ENCODE results near the gene NBEA.

GRCh38 chr13:35480346-35480745 lies 538.3 kb downstream of the NBEA start:
- TF ChIP-seq CTCF (conservative IDR thresholded peaks at IDR 0.05), result no peak
- TF ChIP-seq ZFX (IDR thresholded peaks at IDR 0.05), result no peak
